ENCODE measurements around the gene GIPC2.

- no peak for TF ChIP-seq EP300 (IDR thresholded peaks at IDR 0.05)
- no peak for TF ChIP-seq POLR2AphosphoS5 (IDR thresholded peaks at IDR 0.05)
- TF ChIP-seq CTCF (IDR thresholded peaks at IDR 0.05) = no peak
These were observed 95.9 kb downstream of the GIPC2 start for GRCh38 chr1:78141531-78142231.

All from suprapubic skin (tissue), 4 donors.